Bronchial smooth muscle cell (primary cell): ENCODE results near the gene CCDC60. TPM values are rescaled to one million over a fixed set of nuclear protein-coding genes. Genes with fewer than 3 reads are reported as not detected.

Experiments used
- total RNA-seq: library from RNA; depleted of rRNA; stranded (reverse); fragments of >200 nt; gene quantifications from 2 replicates; pipeline ENCODE4 v1.2.1, GENCODE V29; 2014

The CCDC60 gene
- not detected in 2 replicates for total RNA-seq

DNA sequence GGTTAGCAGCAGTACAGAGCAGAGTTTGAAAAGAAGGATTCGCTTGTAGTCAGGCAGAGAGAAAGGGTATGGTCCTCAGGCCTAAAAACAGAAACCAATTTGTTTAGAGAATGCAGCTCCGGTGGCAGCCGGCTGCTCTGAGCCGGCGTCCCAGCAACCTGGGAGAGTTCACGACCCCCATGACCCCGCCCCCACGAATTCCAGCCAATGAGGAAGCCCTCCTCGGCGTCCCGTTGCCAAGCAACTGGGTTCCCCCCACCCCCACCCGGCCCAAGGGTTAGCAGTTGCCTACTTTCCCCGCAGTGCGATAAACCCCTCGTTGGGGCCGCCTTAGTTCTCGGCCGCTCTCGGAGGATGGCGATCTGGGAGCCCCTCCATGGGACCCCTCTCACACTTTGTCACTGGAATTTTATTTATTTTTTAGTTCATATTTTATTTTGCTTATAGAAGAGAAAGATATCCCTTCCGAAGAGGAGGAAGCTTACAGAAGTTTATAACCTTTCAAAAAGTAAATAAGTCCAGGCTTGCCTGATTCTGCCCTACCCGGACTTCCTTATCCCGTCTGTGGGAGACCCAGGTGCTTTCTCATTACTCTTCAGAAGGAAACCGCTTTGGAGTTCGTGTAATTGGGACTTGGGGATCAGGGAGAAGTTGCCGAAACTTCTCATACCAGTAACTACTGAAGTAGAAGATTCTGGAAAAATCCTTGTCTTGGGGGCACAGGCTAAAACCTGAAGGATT lies at the start of gene CCDC60:
TSS of gene CCDC60 (plus strand) at position 300 of the 741 bp plus-strand sequence. CDS start 448 bp downstream, outside the sequence.

Other genes with a start within 250 kb of the CCDC60 start
- gene HSPB8, start 155.8 kb upstream of the CCDC60 start, total RNA-seq: 9.8 and 10.6 TPM in 2 replicates